HG03064 (cell line): ENCODE results near the gene AGPS.

ENCODE experiments used
- ATAC-seq: cut with Tn5 transposase; IDR thresholded peaks from one replicate; pipeline ENCODE4 v1.9.1; 2021; ENCODE audit warnings: low read depth; ENCODE audit not compliant: unreplicated experiment

AGPS gene

DNA sequence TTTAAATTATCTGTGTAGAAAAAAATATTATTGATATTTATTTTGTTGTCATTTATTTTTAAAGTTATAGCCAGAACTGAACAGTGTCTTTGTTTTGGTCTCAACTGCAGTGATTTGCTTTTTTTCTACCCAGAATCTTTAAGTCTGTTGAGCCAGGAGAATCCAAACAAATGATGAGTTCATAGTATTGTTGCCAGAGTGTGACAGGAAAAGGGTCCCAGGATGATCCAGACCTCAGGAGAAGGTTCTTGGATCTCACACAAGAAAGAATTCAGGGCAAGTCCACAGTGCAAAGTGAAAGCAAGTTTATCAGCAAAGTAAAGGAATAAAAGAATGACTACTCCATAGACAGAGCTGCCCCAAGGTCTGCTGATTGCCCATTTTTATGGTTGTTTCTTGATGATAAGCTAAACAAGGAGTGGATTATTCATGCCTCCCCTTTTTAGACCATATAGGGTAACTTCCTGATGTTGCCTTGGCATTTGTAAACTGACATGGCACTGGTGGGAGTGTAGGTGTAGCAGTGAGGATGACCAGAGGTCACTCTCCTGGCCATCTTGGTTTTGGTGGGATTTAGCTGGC lies 127.1 kb downstream of the AGPS start:
- no peak for ATAC-seq

DNA sequence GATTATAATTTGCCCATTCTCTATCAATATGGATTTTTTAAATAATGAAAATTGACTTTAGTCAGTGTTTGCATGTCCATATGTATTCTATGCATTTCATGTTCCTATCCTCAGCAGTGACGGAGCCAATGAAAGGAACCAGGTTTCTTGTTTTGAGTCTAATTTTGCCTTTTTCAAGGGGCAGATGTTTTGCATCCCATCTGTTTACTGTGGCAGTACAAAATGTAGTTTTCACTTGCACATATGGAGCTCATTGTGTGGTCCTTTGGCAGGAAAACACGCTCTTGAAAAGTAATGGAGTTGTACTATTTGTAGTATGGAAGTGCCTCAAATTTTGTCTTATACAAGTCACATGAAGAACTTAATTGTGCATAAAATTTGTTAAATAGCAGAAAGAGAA lies 127.8 kb downstream of the AGPS start:
- no peak for ATAC-seq

DNA sequence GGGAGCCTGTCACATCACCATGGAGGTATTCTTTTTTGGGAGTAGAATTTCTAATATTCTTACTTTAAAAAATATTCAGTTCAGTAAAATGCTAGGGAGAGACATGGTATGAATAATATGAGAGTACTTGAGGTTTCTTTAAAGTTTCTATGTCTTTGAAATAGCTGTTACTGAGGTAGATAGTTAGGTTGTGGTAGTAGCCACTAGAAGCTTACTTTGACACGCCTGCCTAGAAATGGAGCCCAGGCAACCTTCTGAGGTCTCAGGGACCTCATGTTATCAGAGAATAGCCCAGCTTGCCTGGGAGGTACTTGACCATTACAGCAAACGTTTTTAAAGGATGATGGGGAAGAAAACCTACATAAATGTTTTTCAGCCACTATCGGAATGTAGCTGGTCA lies 131.2 kb downstream of the AGPS start:
- ATAC-seq = no peak

DNA sequence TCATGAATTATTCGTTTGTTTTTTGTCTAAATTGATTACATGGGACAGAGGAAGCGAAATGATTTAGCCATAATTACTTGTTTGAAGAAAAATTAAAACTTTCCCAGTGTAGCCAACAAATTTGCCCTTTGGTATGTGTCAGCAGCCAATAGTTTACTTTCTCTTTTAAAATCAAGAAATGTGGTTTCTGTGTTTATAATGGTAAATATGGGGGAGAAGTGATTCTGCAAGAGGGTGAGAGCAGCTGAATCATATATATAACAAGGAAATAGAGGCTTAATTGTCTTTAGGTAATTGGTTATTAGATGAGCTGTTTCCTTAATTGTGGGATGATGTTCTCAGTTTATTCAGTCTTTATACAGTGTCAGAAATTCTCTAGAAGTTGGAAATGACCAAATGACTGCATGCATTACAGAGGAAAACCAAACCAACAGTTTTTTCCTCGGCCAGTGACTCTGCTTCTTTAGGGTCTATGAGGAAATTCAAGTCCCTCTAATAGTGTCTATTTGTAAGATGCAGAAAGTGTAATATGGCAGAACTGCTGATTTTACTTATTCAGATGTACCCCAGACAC lies 132.9 kb downstream of the AGPS start:
- no peak for ATAC-seq

DNA sequence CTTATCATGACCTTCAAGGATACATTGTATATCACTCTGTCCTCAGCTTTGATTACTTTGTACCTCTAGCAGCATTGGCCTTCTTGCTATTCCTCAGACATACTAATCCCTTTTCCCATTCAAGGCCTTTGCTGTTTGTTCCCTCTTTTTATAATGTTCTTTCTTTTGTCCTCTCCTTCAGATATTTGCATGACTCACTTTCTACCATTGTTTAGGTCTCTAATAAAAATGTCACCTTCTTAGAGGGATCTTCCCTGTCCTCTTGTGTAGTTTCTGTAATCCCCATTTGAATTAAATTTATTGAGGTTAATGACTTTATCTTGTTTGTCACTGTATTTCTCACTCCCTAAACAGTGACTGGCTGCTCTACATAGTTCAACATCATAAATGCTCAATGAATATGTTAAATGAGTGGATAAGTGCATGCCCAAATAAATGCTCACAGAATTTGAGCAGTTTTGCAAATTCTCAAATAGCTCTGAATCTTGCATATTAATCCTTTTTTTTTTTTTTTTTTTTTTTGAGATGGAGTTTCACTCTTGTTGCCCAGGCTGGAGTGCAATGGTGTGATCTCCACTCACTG lies 135.9 kb downstream of the AGPS start:
- ATAC-seq = no peak

DNA sequence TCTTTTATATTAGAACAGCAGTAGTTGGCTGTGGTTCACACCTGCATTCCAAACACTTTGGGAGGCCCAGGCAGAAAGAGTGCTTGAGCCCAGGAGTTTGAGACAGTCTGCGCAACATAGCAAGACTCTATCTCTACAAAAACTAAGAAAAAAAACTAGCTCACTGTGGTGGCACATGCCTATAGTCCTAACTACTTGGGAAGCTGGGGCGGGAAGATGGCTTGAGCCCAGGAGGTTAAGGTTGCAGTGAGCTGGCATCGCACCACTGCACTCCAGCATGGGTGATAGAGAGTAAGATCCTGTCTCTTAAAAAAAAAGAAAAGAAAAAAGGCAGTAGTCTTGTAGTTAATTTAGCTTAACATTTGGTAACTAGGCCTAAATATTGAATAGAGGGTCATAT lies 136.6 kb downstream of the AGPS start:
- no peak for ATAC-seq

DNA sequence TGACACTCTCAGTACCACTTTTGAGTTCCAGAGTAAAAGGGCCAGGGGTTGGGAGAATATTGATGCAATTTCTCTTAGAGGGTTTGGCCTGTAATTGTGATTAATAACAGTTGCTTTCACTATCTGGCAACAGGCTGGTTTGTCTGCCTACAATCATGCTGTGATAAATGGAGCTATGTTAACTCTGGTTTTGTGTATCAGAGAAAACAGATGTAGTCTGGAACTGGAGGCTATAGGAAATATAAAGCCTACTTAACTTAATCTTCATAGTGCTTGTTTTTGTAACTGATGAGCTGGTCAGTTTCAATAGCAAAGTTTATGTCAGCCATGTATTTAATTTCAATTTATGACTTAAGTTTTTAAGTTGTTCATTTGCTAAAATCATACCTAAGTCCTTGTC lies 138.0 kb downstream of the AGPS start:
- ATAC-seq = no peak

DNA sequence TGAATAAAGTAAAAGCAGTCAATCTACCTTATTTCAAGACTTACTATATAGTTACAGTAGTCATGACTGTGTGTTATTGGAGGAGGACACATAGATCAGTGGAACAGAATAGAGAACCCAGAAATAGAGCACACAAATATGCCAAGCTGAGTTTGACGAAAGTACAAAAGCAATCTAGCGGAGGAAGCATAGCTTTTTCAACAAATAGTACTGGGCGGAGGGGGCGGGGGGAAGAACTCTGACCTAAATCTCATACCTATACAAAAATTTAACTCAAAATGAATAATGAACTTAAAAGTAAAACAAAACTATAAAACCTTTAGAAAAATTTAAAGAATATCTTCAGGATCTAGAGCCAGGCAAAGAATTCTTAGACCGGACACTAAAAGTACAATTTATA lies 139.1 kb downstream of the AGPS start:
- no peak for ATAC-seq

DNA sequence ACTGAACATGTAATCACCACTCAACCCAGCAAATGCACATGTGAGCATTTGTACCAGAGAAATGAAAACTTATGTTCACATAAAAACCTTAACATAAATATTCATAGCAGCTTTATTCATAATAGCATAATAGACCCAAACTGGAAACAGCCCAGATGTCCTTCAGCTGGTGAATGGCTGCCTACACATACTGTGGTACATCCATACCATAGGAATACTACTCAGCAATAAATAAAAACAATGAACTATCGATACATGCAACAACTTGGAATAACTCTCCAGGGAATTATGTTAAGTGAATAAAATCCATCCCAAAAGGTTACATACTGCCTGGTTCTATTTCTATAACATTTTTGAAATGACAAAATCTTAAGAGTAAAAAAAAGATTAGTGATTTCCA lies 140.0 kb downstream of the AGPS start:
- no peak for ATAC-seq

DNA sequence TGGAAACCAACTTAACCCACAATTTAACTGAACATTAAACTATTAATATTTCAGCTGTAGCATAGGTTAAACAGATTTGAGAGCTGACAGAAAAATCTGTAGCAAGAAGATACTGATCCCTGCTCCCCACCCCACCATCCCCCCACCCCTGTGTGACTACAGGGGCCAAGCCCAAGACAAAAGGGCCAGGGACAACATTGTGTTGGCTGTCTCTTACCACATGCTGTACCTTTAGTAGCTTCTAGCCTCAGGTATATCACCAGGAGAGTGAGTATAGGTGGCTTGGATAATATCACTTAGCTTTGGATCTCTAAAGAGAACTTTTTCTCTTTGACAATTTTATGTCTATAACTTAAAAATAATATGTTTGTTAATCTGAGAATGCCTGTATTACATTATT lies 140.7 kb downstream of the AGPS start:
- ATAC-seq = no peak

DNA sequence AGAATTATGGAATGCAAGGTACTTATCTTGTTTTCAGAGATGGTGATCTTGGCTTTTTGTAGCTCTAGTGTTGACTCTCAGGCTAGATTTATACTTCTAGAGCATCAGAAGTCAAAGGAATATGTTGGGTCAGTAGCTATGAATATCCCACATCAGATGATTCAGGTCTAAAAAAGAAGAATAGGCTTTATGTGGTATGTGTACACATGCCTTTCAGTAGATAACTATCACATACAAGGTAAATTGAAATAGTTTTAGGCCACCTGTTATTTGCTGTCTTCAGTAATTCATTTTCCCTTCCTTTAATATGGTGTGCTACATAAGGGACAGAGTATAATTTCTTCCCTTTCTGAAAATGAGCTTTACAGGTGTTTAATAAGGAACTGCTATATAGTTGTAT lies 142.4 kb downstream of the AGPS start:
- no peak for ATAC-seq

DNA sequence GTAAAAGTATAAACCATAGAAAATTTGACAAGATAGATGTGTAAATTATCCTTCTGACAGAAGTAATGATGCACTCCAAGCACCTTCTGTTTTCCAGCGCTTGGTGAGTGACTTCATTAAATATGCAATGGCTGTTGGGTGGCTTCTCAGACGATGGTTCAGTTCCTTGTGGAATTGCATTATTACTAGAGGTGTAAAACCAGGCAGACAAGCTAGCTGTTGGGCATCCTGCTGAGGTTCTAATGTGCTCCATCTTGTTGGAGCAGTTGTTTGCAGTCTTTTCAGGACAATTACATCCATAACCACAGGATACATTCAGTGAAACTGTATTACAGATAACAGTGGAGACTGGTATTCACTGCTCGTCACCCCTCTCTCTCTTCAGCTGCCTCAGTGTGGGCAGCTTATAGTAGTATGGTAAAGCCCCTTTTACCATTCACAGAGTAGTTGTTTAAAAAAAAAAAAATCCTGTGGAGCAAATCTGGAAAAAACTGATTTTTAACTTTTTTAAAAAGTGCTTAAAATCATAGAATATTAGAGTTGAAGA lies 143.5 kb downstream of the AGPS start:
- no peak for ATAC-seq

DNA sequence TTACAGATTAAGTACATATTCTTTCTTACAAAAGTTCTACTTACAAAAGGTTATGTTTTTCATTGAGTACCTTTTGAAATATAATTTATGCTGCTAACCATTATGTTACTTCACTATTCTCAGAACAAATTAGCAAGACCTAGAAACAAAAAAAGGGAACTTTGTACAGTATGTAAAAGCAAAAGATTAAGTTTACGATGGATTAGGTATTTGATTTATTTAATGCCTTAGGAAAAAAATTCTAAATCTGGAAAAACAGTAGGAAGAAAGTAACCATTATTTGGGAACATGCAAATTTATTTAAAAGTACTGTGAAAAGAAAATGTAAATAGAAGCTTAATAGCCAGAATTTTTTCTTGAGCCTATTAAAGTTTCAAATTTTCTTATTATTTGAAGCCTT lies 144.6 kb downstream of the AGPS start:
- ATAC-seq = no peak

DNA sequence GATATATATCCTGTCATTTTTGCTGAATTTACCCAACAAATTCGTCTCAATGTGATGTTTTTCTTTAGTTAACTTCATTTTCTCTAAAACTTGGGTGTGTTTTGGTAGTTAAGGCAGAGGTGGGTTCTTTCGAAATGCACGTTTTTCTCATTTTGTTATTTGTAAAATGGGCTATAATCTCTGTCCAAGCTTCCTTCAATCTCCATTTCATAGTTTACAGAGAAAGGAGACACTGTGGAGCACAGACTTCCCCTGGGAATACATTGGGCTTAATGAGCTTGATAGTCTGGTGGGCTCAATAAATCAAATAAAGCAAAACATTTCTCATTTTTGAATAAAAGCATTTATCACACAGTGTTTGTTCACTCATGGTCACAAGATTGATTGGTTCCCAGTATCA lies 145.1 kb downstream of the AGPS start:
- no peak for ATAC-seq

DNA sequence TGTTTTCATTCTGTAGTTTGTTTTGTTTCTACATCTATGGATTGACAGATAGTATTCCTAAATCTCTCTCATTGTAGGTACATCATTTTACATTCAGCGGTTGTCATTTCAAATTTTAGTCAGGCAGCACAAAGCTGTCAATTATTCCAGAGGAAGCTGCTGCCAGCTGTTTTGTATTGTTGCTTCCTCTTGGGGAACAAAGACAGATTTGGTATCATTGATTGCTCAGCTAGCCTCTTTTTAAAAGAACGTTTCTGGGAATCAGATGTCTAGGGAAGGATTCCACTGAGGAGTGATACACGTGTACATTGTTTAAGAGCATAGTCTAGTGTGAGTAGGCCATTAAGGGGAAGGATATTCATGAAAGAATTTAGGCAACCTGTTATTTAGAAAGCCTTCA lies 145.8 kb downstream of the AGPS start:
- no peak for ATAC-seq

DNA sequence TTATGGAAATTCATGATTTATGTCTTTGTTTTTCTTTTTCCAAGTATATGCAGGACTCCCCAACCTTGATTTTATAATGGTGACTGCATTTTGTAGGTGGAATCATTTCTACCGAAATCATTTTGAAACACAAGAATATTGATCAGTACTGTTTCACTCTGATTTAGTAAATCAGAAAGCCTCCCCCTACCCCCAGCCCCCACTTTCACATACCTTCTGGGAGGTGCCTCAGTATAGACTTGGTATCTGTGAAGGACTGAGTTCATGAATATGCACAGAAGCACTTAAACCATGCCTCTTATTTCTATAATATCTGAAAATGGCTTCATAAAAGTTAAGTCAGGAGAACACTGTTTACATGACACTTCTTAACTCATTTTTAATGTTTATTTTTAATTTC lies 147.7 kb downstream of the AGPS start:
- no peak for ATAC-seq

DNA sequence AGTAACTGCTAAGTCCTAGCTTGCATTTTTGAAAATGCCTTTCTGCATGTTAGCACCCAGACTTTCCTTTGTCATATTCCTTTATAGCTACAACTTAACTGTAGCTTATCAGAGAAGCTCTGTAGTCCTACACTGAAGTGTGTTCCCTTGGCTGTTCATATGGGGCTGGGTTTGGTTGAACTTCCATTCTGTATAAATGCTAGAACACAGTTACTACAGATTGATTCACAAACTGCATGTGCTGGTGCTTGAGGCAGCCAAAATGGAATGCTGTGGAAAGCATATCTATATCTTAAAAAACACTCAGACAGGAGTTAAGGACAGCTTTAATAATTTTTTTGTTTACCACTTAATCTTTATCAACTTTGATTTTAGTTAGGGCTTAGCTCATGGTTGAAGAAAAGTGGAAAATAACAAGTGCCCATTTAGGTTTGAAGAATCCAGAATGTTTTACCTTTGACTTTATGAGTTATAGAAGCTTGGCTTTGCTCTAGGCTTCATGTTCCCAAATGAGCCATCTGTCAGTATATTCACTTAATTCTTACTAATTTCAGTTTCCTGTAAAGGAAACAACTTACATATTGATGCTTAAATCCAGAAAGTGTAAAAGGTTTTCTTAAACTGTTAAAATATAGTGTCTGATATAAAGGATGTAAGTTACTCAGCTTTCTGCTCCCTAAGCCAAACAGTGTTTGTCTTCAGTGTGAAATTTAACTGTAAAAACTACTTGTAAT lies 148.9 kb downstream of the AGPS start:
- no peak for ATAC-seq

DNA sequence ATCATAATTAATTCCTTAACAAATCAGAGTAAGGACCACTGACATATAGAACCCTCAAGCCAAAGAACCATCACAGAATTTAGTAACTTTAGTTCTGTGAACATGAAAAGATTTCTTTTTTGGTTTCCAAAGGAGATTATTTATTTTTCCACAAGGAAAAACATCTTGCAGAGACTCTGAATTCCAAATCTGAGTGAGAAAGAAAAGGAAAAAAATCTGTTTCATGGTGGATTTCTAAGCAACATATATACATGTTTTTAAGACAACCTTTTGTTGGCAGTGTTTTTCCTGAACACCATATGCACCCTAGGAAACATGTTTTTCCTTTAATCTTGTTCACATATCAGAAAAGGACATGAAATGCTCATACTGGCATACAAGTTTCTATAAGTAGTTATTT lies 149.8 kb downstream of the AGPS start:
- no peak for ATAC-seq

DNA sequence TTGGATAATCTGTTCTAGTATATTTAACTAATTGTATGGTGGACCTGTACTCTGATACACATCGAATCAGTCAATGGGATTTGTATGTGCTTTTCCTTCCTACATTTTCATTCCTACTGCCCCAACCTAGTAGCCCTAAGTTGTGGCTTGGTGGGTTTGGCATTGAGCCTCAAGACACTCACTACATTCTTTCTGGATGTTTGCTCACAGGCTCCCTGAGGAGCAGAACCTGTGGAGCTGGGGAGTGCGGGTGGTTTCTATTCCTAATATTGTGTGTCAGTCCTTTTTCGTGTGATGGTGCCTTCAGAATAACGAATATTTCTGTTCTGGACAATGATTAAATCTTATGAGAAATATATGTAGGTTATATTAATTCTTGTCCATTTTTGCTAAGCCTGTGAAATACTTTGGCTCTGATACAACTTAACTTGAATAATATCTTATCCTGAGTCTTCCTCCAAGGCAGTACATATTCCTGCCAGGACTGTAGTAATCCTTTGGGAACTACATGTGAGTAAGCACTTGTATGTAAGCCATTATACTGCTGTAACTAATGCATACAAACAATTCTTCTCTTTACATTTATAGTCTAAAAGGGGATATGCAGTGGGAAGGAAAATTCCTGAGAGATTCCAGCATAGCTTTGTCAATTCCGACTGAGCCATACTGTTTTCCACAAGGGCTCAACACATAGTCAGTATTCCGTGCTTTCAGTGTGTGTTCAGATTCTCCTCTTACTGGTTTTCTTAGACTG lies 150.6 kb downstream of the AGPS start:
- no peak for ATAC-seq

DNA sequence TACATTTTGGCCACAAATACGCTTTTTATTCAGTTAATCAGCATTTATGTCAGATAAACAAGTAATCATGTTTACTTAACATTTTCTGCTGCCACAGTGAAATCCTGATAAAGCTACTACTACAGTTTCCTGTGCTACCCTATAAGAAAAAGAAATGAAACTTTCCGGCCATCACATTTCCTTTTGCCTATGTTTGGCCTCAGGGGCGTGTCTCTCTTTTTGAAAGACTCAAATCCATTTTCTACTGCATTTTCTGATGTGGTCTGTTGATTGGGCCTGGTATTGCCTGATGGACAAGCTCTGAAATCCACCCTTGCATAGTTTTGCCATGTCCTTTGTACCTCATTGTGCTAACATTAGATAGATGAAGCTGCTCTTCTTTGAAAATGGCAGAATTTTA lies 152.6 kb downstream of the AGPS start:
- no peak for ATAC-seq

DNA sequence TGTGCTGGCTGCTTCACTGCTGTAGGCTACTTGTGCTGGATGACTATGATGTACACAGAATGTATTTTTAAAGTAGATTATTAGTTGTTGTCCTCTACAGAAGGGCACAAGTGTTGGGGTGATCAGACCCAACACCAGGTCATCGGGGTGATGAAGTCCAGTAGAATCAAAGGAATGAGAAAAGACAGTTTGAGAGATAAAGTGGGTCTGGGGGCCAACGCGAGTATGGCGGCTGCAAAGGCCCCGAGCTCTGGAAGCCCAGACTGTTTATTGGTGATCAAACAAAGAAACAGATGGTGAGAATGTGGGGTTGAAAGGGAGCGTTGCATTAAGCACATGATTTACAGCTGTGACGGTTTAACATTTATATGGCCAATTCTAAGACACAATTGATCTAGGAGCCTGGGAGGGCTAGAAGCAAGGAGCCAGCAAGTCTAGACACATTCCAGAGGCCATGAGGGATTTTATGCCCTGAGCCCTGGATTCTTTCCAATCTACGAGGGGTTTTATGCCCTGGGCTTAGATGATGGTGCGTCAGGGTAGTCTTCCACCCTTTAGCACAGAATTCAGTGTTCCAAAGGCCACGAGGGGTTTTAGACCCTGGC lies 153.5 kb downstream of the AGPS start:
- ATAC-seq = no peak
